Panc1 (cell line): ENCODE data around the gene STK32C. TPM values are rescaled to one million over a fixed set of nuclear protein-coding genes. Genes with fewer than 3 reads are reported as not detected.

Experiments
- ATAC-seq: fragments of 200-7000 bp; cut with Tn5 transposase; 2 replicates; pipeline ENCODE4 v1.9.1; 2020; ENCODE audit warnings: mild to moderate bottlenecking, moderate library complexity
- BruUV-seq: library from RNA; stranded (reverse); fragments of 400-500 nt; replicated peaks from 2 replicates; lab custom pipeline; 2021; lab: Mats Ljungman, UMichigan
- CTCF ChIA-PET: fragments of 300-600 bp; sonication (Branson Sonifier 250); formaldehyde crosslinking; loops from one replicate; lab custom pipeline; 2022; ENCODE audit warnings: antibody characterized with exemption; lab: Charles Lee
- POLR2A ChIA-PET: fragments of 300-600 bp; sonication (Branson Sonifier 250); formaldehyde crosslinking; loops from one replicate; lab custom pipeline; 2022; ENCODE audit warnings: antibody characterized with exemption; lab: Charles Lee
- DNase-seq: peaks from one replicate; pipeline ENCODE4 v3.0.0-alpha.2; 2010; ENCODE audit warnings: low read depth, low spot score
- H3K27ac ChIP-seq: 2 replicates; pipeline ENCODE4 v1.5.1; 2011; ENCODE audit warnings: mild to moderate bottlenecking, low read length, inconsistent platforms
- H3K27me3 ChIP-seq: fragments of 200-500 bp; sonication (Bioruptor generic); 2 replicates; pipeline ENCODE4 v1.6.0; 2014; ENCODE audit warnings: low read length, inconsistent platforms; ENCODE audit not compliant: control insufficient read depth, insufficient read depth
- H3K36me3 ChIP-seq: fragments of 200-500 bp; sonication (Bioruptor generic); 2 replicates; pipeline ENCODE4 v1.5.1; 2014; ENCODE audit warnings: inconsistent platforms, mild to moderate bottlenecking, low read length, moderate library complexity; ENCODE audit not compliant: control insufficient read depth, insufficient read depth
- H3K4me1 ChIP-seq: 2 replicates; pipeline ENCODE4 v1.5.1; 2011; ENCODE audit warnings: inconsistent platforms, mild to moderate bottlenecking, low read length, moderate library complexity; ENCODE audit not compliant: control insufficient read depth, insufficient read depth
- H3K4me3 ChIP-seq, 2 experiments: 2 replicates each; pipeline ENCODE4 v1.5.1; 2011 to 2012; ENCODE audit warnings: low read depth in 2 of 2, low read length in 2 of 2, mild to moderate bottlenecking in 2 of 2, inconsistent platforms in 1 of 2, moderate library complexity in 1 of 2
- H3K9me3 ChIP-seq: fragments of 200-500 bp; sonication (Bioruptor generic); 2 replicates; pipeline ENCODE4 v1.5.1; 2014; ENCODE audit warnings: low read depth, mild to moderate bottlenecking, inconsistent platforms, low read length, moderate library complexity; ENCODE audit not compliant: control insufficient read depth, insufficient read depth
- POLR2AphosphoS5 ChIP-seq: IDR thresholded peaks from 2 replicates; pipeline ENCODE4 v1.6.1; 2012; ENCODE audit warnings: mild to moderate bottlenecking, low read depth, low read length, moderate library complexity
- SIN3A ChIP-seq: IDR thresholded peaks from 2 replicates; pipeline ENCODE4 v1.6.1; 2012; ENCODE audit warnings: low read depth, mild to moderate bottlenecking, low read length, moderate library complexity, borderline replicate concordance; ENCODE audit not compliant: insufficient read depth
- TCF7L2 ChIP-seq: IDR thresholded peaks from 2 replicates; pipeline ENCODE4 v1.6.1; 2011; ENCODE audit warnings: mild to moderate bottlenecking, low read depth, low read length, inconsistent platforms
- in situ Hi-C: cut with HindIII; loops from 2 replicates; pipeline ENCODE4 v1.10.0; 2016; ENCODE audit warnings: low sequenced_read_pairs, low pct_unique_long_range_greater_than_20kb
- intact Hi-C: fragments of 100-400 bp; cut with micrococcal nuclease; formaldehyde crosslinking; loops from one replicate; pipeline ENCODE4 v1.10.0; 2022; ENCODE audit not compliant: unreplicated experiment
- total RNA-seq: library from RNA; stranded (reverse); gene quantifications from one replicate; pipeline ENCODE4 v1.2.1, GENCODE V29; 2021; ENCODE audit not compliant: unreplicated experiment
- TF ChIP-seq, protein P1 (sequence below): fragments of 450-650 bp; IDR thresholded peaks from 2 replicates; pipeline ENCODE4 v1.5.1; 2017; ENCODE audit warnings: mild to moderate bottlenecking
- TF ChIP-seq, protein P2 (sequence below), 2 experiments: IDR thresholded peaks; 2 replicates each; pipeline ENCODE4 v1.6.1; 2011 to 2012; ENCODE audit warnings: low read depth in 2 of 2, control low read depth in 1 of 2, low read length in 1 of 2, mild to moderate bottlenecking in 1 of 2, moderate library complexity in 1 of 2; ENCODE audit not compliant: insufficient read depth in 1 of 2

STK32C gene
- total RNA-seq, 1 experiment from 2014 or later, result 53.7 TPM

DNA sequence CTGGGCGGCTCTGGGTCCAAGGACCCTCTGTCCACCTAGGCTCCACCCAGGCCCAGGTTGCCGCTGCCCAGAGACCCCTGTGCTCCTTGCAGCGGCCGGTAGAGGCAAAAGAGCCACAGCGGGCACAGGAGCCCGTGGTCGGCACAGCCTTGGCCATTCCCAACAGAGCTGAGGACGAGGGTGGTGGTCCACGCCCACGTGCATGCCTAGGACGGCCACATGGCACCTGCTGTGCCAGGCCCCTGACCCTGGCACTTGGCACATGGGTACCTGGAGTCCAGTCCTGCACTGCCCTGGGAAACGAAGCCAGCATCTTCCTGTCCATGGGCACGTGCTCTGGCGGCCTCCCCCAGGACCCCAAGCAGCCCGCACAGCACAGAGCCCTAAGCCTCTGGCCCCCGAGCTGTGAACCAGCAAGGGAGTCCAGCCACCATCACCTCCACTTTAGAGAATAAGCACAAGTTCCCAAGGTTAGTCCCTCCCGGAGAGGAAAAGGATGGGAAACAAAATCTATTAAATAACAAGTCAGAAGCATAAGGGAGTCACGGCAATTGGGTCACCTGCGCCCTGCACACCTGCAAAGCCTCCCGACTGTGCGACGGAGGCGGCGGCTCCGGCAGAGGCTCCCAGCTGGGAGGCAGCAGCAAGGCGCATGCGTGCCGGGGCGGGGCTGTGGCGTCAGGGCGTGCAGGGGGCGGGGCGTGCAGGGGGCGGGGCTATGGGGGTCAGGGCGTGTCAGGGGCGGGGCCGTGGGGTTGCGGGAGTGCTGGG lies 59.1 kb downstream of the STK32C start:
- in situ Hi-C loops (no loop called here), intact Hi-C loops (no loop called here)
- CTCF ChIA-PET, result no interaction called here
- Histone ChIP-seq H3K27me3 (no peaks in the 10 kb centered on the region), H3K4me1 (peaks cover 5% of the 10 kb centered on the region; the same call in 1 of the 2 replicates), H3K4me3 (peak overlapping the region; percentile 33 to 66), H3K36me3 (no peaks in the 10 kb centered on the region), H3K9me3 (no peaks in the 10 kb centered on the region), H3K27ac (0 out of 2 replicates have a peak overlapping the region, but pooled peaks have one; percentile 10)
- POLR2A ChIA-PET, result no interaction called here
- peak; percentile 78 for ATAC-seq
- no peak for DNase-seq
- BruUV-seq, result no TSS peak
- TF ChIP-seq, protein P1, sequence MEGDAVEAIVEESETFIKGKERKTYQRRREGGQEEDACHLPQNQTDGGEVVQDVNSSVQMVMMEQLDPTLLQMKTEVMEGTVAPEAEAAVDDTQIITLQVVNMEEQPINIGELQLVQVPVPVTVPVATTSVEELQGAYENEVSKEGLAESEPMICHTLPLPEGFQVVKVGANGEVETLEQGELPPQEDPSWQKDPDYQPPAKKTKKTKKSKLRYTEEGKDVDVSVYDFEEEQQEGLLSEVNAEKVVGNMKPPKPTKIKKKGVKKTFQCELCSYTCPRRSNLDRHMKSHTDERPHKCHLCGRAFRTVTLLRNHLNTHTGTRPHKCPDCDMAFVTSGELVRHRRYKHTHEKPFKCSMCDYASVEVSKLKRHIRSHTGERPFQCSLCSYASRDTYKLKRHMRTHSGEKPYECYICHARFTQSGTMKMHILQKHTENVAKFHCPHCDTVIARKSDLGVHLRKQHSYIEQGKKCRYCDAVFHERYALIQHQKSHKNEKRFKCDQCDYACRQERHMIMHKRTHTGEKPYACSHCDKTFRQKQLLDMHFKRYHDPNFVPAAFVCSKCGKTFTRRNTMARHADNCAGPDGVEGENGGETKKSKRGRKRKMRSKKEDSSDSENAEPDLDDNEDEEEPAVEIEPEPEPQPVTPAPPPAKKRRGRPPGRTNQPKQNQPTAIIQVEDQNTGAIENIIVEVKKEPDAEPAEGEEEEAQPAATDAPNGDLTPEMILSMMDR, result no peak
- TF ChIP-seq, protein P2, sequence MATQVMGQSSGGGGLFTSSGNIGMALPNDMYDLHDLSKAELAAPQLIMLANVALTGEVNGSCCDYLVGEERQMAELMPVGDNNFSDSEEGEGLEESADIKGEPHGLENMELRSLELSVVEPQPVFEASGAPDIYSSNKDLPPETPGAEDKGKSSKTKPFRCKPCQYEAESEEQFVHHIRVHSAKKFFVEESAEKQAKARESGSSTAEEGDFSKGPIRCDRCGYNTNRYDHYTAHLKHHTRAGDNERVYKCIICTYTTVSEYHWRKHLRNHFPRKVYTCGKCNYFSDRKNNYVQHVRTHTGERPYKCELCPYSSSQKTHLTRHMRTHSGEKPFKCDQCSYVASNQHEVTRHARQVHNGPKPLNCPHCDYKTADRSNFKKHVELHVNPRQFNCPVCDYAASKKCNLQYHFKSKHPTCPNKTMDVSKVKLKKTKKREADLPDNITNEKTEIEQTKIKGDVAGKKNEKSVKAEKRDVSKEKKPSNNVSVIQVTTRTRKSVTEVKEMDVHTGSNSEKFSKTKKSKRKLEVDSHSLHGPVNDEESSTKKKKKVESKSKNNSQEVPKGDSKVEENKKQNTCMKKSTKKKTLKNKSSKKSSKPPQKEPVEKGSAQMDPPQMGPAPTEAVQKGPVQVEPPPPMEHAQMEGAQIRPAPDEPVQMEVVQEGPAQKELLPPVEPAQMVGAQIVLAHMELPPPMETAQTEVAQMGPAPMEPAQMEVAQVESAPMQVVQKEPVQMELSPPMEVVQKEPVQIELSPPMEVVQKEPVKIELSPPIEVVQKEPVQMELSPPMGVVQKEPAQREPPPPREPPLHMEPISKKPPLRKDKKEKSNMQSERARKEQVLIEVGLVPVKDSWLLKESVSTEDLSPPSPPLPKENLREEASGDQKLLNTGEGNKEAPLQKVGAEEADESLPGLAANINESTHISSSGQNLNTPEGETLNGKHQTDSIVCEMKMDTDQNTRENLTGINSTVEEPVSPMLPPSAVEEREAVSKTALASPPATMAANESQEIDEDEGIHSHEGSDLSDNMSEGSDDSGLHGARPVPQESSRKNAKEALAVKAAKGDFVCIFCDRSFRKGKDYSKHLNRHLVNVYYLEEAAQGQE (IDR thresholded peaks at IDR 0.05; ENCODE audit: insufficient read depth in 1 of 2, low read depth in 2 of 2, low read length in 1 of 2), result no peak
- TF ChIP-seq POLR2AphosphoS5 (peak; percentile 37; the same call in 1 of the 2 replicates), SIN3A (no peak), TCF7L2 (no peak)

DNA sequence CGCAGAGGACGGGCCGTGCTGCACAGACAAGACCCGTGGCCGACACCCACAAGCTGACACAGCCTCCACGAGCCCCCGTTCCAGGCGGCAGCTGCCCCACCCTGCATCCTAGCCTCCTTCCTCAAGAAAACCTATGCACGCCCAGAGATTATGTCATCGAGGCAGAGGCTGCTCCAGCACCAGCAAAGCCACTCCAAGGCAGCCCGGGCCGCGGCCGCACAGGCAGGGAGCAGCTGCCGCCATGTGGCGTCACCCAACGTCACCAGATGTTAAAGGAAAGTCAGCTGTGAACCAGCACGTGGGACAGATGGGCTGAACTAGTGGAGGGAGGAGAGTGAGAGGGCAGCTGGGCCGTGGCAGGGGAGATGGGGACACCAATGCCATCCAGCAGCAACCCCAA lies 59.8 kb downstream of the STK32C start:
- intact Hi-C loops, result no loop called here
- no TSS peak for BruUV-seq
- DNase-seq (no peak), ATAC-seq (no peak)
- H3K9me3 ChIP-seq, result no peaks in the 10 kb centered on the region
- TF ChIP-seq, protein P1, result no peak
- TF ChIP-seq, protein P2 (IDR thresholded peaks at IDR 0.05; ENCODE audit: insufficient read depth in 1 of 2, low read depth in 2 of 2, low read length in 1 of 2), result no peak
- TF ChIP-seq SIN3A, result no peak
- TF ChIP-seq TCF7L2, result no peak
- no peak for TF ChIP-seq POLR2AphosphoS5
- POLR2A ChIA-PET, result no interaction called here
- no peaks in the 10 kb centered on the region for H3K36me3 ChIP-seq
- H3K27ac ChIP-seq, result no peak overlapping the region
- no peak overlapping the region for H3K4me3 ChIP-seq
- H3K4me1 ChIP-seq, result peaks cover 5% of the 10 kb centered on the region; the same call in 1 of the 2 replicates
- H3K27me3 ChIP-seq, result no peaks in the 10 kb centered on the region
- CTCF ChIA-PET, result no interaction called here
- in situ Hi-C loops, result no loop called here
